Measurements from ENCODE around the gene RASEF. TPM values are rescaled to one million over a fixed set of nuclear protein-coding genes. Genes with fewer than 3 reads are reported as not detected.

Gene RASEF
- total RNA-seq, 2 donors from 2014 or later: 6.6 TPM; not detected in 1

- H3K27me3 ChIP-seq (replicated peaks; ENCODE audit: insufficient read depth): no peaks in the 10 kb centered on the region
- ATAC-seq (ENCODE audit: insufficient number of reproducible peaks, low FRiP score, low read depth) (no peak), DNase-seq (ENCODE audit: low spot score) (no peak)
- no peak overlapping the region for H3K27ac ChIP-seq
- TF ChIP-seq CTCF (IDR thresholded peaks at IDR 0.05): no peak
- no peak overlapping the region for H3K4me3 ChIP-seq
- H3K9me3 ChIP-seq: no peaks in the 10 kb centered on the region
- H3K4me1 ChIP-seq (ENCODE audit: control insufficient read depth in 1 of 2, low read depth in 2 of 2): no peaks in the 10 kb centered on the region
- no peaks in the 10 kb centered on the region for H3K36me3 ChIP-seq
These were observed 132.8 kb downstream of the RASEF start for GRCh38 chr9:82930116-82930515.
